ENCODE data around the gene PTGES3L. TPM values are rescaled to one million over a fixed set of nuclear protein-coding genes. Genes with fewer than 3 reads are reported as not detected.

PTGES3L gene
- total and polyA plus RNA-seq, 2 experiments from 2014 or later: 2.3 to 2.5 TPM

DNA sequence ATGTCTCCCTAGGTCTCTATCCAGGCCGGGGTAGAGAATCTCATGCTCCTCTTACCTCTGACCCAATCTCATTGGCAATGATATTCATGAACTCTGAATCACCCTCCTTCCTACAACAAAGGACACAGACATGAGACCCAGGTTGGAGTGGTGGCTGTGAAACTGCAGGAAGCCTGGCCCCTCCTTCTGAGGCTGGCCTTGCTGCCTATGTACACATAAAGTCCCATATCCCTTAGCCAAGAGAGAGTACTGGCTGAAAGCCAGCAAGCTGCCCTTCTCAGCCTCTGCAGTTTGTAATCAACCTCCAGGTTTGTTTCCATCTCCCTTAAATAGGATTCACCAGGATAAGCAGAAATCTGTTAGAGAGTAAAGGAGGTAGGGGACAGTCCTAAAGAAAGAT is 26.2 kb downstream of the PTGES3L start (continued):
- TF ChIP-seq REST (IDR thresholded peaks at IDR 0.05; ENCODE audit: unreplicated experiment) (no peak), STAT1 (IDR thresholded peaks at IDR 0.05; ENCODE audit: unreplicated experiment) (no peak), EZH2 (IDR thresholded peaks at IDR 0.05; ENCODE audit: low read depth, unreplicated experiment) (no peak), NANOG (IDR thresholded peaks at IDR 0.05; ENCODE audit: borderline replicate concordance) (no peak), EZH2phosphoT487 (IDR thresholded peaks at IDR 0.05; ENCODE audit: unreplicated experiment) (no peak)
- TF ChIP-seq, protein P1, sequence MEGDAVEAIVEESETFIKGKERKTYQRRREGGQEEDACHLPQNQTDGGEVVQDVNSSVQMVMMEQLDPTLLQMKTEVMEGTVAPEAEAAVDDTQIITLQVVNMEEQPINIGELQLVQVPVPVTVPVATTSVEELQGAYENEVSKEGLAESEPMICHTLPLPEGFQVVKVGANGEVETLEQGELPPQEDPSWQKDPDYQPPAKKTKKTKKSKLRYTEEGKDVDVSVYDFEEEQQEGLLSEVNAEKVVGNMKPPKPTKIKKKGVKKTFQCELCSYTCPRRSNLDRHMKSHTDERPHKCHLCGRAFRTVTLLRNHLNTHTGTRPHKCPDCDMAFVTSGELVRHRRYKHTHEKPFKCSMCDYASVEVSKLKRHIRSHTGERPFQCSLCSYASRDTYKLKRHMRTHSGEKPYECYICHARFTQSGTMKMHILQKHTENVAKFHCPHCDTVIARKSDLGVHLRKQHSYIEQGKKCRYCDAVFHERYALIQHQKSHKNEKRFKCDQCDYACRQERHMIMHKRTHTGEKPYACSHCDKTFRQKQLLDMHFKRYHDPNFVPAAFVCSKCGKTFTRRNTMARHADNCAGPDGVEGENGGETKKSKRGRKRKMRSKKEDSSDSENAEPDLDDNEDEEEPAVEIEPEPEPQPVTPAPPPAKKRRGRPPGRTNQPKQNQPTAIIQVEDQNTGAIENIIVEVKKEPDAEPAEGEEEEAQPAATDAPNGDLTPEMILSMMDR (conservative IDR thresholded peaks at IDR 0.05; ENCODE audit: low read depth in 2 of 2): no peak

DNA sequence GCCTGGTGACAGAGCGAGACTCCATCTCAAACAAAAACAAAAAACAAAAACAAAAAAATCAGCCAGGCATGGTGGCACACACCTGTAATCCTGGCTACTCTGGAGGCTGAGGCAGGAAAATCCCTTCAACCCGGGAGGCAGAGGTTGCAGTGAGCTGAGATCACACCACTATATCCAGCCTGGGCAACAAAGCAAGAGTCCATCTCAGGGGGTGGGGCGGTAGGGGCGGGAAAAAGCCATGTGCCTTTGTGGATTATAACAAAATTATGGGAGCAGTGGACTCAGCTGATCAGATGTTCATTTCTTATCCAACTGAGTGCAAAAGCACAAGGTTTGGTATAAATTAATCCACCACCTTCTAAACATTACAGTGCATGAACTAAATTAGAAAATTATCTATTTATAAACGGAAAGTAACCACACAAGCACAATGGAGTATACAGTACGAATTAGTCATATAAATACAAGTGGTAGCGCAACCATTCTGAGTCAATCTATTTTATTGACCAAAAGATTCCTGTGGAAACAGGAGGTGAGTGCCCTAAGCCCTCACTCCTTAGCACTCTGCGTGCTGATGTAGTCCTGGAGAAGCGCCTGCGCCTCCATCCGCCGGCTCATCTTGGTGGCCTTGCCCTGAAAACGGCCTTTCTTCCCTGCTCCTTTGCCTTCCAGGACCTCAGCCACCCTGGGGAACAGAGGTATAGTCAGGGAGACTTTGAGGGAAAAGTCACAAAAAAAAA is 29.7 kb downstream of the PTGES3L start:
- H3K27me3 Mint-ChIP-seq (ENCODE audit: insufficient read depth, low read depth, poor library complexity): peaks cover 3% of the 10 kb centered on the region
- no peak for DNase-seq (ENCODE audit: low spot score)
- H3K4me3 Mint-ChIP-seq: no peak overlapping the region
- TF ChIP-seq, protein P1 (conservative IDR thresholded peaks at IDR 0.05; ENCODE audit: low read depth in 2 of 2): no peak
- no peak for TF ChIP-seq EZH2phosphoT487 (IDR thresholded peaks at IDR 0.05; ENCODE audit: unreplicated experiment)
- TF ChIP-seq STAT1 (IDR thresholded peaks at IDR 0.05; ENCODE audit: unreplicated experiment): no peak
- TF ChIP-seq POLR2AphosphoS5 (IDR thresholded peaks at IDR 0.05; ENCODE audit: low read depth): no peak
- no peak for TF ChIP-seq NANOG (IDR thresholded peaks at IDR 0.05; ENCODE audit: borderline replicate concordance)
- TF ChIP-seq, protein P2, sequence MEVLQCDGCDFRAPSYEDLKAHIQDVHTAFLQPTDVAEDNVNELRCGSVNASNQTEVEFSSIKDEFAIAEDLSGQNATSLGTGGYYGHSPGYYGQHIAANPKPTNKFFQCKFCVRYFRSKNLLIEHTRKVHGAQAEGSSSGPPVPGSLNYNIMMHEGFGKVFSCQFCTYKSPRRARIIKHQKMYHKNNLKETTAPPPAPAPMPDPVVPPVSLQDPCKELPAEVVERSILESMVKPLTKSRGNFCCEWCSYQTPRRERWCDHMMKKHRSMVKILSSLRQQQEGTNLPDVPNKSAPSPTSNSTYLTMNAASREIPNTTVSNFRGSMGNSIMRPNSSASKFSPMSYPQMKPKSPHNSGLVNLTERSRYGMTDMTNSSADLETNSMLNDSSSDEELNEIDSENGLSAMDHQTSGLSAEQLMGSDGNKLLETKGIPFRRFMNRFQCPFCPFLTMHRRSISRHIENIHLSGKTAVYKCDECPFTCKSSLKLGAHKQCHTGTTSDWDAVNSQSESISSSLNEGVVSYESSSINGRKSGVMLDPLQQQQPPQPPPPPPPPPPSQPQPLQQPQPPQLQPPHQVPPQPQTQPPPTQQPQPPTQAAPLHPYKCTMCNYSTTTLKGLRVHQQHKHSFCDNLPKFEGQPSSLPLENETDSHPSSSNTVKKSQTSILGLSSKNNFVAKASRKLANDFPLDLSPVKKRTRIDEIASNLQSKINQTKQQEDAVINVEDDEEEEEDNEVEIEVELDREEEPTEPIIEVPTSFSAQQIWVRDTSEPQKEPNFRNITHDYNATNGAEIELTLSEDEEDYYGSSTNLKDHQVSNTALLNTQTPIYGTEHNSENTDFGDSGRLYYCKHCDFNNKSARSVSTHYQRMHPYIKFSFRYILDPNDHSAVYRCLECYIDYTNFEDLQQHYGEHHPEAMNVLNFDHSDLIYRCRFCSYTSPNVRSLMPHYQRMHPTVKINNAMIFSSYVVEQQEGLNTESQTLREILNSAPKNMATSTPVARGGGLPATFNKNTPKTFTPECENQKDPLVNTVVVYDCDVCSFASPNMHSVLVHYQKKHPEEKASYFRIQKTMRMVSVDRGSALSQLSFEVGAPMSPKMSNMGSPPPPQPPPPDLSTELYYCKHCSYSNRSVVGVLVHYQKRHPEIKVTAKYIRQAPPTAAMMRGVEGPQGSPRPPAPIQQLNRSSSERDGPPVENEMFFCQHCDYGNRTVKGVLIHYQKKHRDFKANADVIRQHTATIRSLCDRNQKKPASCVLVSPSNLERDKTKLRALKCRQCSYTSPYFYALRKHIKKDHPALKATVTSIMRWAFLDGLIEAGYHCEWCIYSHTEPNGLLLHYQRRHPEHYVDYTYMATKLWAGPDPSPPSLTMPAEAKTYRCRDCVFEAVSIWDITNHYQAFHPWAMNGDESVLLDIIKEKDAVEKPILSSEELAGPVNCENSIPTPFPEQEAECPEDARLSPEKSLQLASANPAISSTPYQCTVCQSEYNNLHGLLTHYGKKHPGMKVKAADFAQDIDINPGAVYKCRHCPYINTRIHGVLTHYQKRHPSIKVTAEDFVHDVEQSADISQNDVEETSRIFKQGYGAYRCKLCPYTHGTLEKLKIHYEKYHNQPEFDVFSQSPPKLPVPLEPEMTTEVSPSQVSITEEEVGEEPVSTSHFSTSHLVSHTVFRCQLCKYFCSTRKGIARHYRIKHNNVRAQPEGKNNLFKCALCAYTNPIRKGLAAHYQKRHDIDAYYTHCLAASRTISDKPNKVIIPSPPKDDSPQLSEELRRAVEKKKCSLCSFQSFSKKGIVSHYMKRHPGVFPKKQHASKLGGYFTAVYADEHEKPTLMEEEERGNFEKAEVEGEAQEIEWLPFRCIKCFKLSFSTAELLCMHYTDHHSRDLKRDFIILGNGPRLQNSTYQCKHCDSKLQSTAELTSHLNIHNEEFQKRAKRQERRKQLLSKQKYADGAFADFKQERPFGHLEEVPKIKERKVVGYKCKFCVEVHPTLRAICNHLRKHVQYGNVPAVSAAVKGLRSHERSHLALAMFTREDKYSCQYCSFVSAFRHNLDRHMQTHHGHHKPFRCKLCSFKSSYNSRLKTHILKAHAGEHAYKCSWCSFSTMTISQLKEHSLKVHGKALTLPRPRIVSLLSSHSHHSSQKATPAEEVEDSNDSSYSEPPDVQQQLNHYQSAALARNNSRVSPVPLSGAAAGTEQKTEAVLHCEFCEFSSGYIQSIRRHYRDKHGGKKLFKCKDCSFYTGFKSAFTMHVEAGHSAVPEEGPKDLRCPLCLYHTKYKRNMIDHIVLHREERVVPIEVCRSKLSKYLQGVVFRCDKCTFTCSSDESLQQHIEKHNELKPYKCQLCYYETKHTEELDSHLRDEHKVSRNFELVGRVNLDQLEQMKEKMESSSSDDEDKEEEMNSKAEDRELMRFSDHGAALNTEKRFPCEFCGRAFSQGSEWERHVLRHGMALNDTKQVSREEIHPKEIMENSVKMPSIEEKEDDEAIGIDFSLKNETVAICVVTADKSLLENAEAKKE (CRISPR knock-in tag; IDR thresholded peaks at IDR 0.05): no peak
- no peak for TF ChIP-seq ZNF331 (CRISPR knock-in tag; IDR thresholded peaks at IDR 0.05; ENCODE audit: low read depth)
- TF ChIP-seq JUNB (IDR thresholded peaks at IDR 0.05; ENCODE audit: unreplicated experiment): no peak

More for the DNA sequence above, 29.7 kb downstream of the PTGES3L start:
- Histone ChIP-seq H4K20me1 (replicated peaks; ENCODE audit: insufficient read depth) (no peaks in the 10 kb centered on the region; the same call in 1 of the 2 replicates), H3K4me2 (no peak overlapping the region), H3K27me3 (ENCODE audit: insufficient read depth) (no peaks in the 10 kb centered on the region), H3F3A (replicated peaks; ENCODE audit: low read depth) (0 out of 2 replicates have a peak, but pooled peaks cover 3% of the 10 kb centered on the region), H3K27ac (ENCODE audit: low read depth) (no peak overlapping the region), H3K4me3 (no peak overlapping the region), H2AFZ (no peak overlapping the region), H3K79me2 (replicated peaks; ENCODE audit: insufficient read depth) (no peaks in the 10 kb centered on the region), H3K9me2 (ENCODE audit: insufficient read depth) (no peaks in the 10 kb centered on the region), H3K36me3 (ENCODE audit: insufficient read depth) (peaks cover 25% of the 10 kb centered on the region), H3K4me1 (ENCODE audit: insufficient read depth) (no peaks in the 10 kb centered on the region)
- Mint-ChIP-seq H3K36me3 (ENCODE audit: low read depth) (peaks cover 53% of the 10 kb centered on the region), H3K4me1 (no peaks in the 10 kb centered on the region), H3K9me3 (no peaks in the 10 kb centered on the region), H3K27ac (no peak overlapping the region)
- ATAC-seq: no peak
